A549 (cell line): ENCODE results near the gene UHRF2. TPM values are rescaled to one million over a fixed set of nuclear protein-coding genes. Genes with fewer than 3 reads are reported as not detected.

ENCODE experiments used
- ATAC-seq, 2 experiments: fragments of 200-7000 bp in 1 of 2; fragments of >200 bp in 1 of 2; cut with Nextera tagmentation in 1 of 2; cut with Tn5 transposase in 1 of 2; 3 replicates each; pipeline versions ENCODE4 v1.8.0 to v1.9.1; 2018 to 2020; ENCODE audit warnings: mild to moderate bottlenecking in 1 of 2, moderate library complexity in 1 of 2
- CTCF ChIA-PET: fragments of 300-600 bp; sonication (Branson Sonifier 250); formaldehyde crosslinking; extraction: SDS; loops from one replicate; lab custom pipeline; 2021; ENCODE audit warnings: antibody characterized with exemption, inconsistent platforms; lab: Yijun Ruan, JAX
- POLR2A ChIA-PET: fragments of 350-600 bp; formaldehyde crosslinking; extraction: SDS; loops from one replicate; lab custom pipeline; 2021; ENCODE audit warnings: antibody characterized with exemption, inconsistent platforms; lab: Yijun Ruan, JAX
- DNase-seq, 2 experiments: peaks; one replicate each; pipeline versions ENCODE4 v3.0.0 to v3.0.0-alpha.2; 2011 to 2016; ENCODE audit warnings: low read depth in 1 of 2, low spot score in 1 of 2
- FAIRE-seq: peaks from 2 replicates; lab custom pipeline; 2011; peaks lifted over from hg19 to GRCh38; lab: Jason Lieb, UNC
- H3K27ac ChIP-seq, 2 experiments: fragments of >200 bp; sonication (Bioruptor Twin); formaldehyde crosslinking; 3 replicates each; pipeline ENCODE4 v1.5.1; 2016 to 2017
- H3K4me1 ChIP-seq: fragments of >200 bp; sonication (Bioruptor Twin); formaldehyde crosslinking; 3 replicates; pipeline ENCODE4 v1.6.1; 2016
- H3K4me2 ChIP-seq: fragments of >200 bp; sonication (Bioruptor Twin); formaldehyde crosslinking; 3 replicates; pipeline ENCODE4 v1.6.1; 2016
- H3K4me3 ChIP-seq: fragments of >200 bp; sonication (Bioruptor Twin); formaldehyde crosslinking; 3 replicates; pipeline ENCODE4 v1.5.1; 2016
- H3K9me3 ChIP-seq: fragments of >200 bp; sonication (Bioruptor Twin); formaldehyde crosslinking; 3 replicates; pipeline ENCODE4 v1.6.1; 2016
- CBX2 ChIP-seq: fragments of 200-600 bp; sonication (generic); IDR thresholded peaks from 2 replicates; pipeline ENCODE4 v1.6.1; 2016; ENCODE audit warnings: low read depth, mild to moderate bottlenecking, borderline replicate concordance
- CEBPB ChIP-seq, 2 experiments: fragments of >200 bp in 1 of 2; sonication (Bioruptor Twin) in 1 of 2; formaldehyde crosslinking in 1 of 2; IDR thresholded peaks; 2 replicates each; pipeline ENCODE4 v1.6.1; 2012 to 2016
- CHD4 ChIP-seq: fragments of 200-600 bp; sonication (generic); IDR thresholded peaks from 2 replicates; pipeline ENCODE4 v1.6.1; 2016; ENCODE audit warnings: antibody characterized with exemption, mild to moderate bottlenecking, borderline replicate concordance
- EHMT2 ChIP-seq: fragments of 200-600 bp; sonication (generic); IDR thresholded peaks from 2 replicates; pipeline ENCODE4 v1.6.1; 2016; ENCODE audit warnings: antibody characterized with exemption, low read depth, mild to moderate bottlenecking, moderate library complexity
- ESRRA ChIP-seq: fragments of 150-350 bp; IDR thresholded peaks from 2 replicates; pipeline ENCODE4 v1.6.1; 2014; ENCODE audit warnings: mild to moderate bottlenecking, low read length, borderline replicate concordance
- FOSB ChIP-seq: fragments of 250-450 bp; sonication (Bioruptor Pico); IDR thresholded peaks from 2 replicates; pipeline ENCODE4 v1.5.0; 2020; ENCODE audit warnings: mild to moderate bottlenecking, moderate library complexity
- FOXS1 ChIP-seq: fragments of 250-450 bp; sonication (Bioruptor Pico); IDR thresholded peaks from 2 replicates; pipeline ENCODE4 v1.5.0; 2020; ENCODE audit warnings: mild to moderate bottlenecking, moderate library complexity
- GATA3 ChIP-seq: IDR thresholded peaks from 2 replicates; pipeline ENCODE4 v1.6.1; 2012; ENCODE audit warnings: borderline replicate concordance
- HMGXB4 ChIP-seq: fragments of 250-450 bp; sonication (Bioruptor Pico); IDR thresholded peaks from 2 replicates; pipeline ENCODE4 v1.5.0; 2021; ENCODE audit warnings: mild to moderate bottlenecking, moderate library complexity, borderline replicate concordance
- HOXA7 ChIP-seq: fragments of 250-450 bp; sonication (Bioruptor Pico); IDR thresholded peaks from 2 replicates; pipeline ENCODE4 v1.5.0; 2020; ENCODE audit warnings: mild to moderate bottlenecking, moderate library complexity
- KDM1A ChIP-seq: fragments of 200-600 bp; sonication (generic); IDR thresholded peaks from 2 replicates; pipeline ENCODE4 v1.6.1; 2016; ENCODE audit warnings: low read depth, mild to moderate bottlenecking
- RAD21 ChIP-seq, 2 experiments: fragments of >200 bp in 1 of 2; sonication (Bioruptor Twin) in 1 of 2; formaldehyde crosslinking in 1 of 2; IDR thresholded peaks in 1 of 2; conservative IDR thresholded peaks in 1 of 2; 2 replicates in 1 of 2; 3 replicates in 1 of 2; pipeline ENCODE4 v1.6.1; 2012 to 2018; ENCODE audit warnings: inconsistent platforms in 1 of 2
- RARB ChIP-seq: fragments of 250-450 bp; sonication (Bioruptor Pico); IDR thresholded peaks from 2 replicates; pipeline ENCODE4 v1.8.0; 2021; ENCODE audit warnings: mild to moderate bottlenecking, moderate library complexity
- RCOR1 ChIP-seq: fragments of 150-350 bp; IDR thresholded peaks from 2 replicates; pipeline ENCODE4 v1.6.1; 2014; ENCODE audit warnings: antibody characterized with exemption, low read length, low read depth
- RFX5 ChIP-seq: fragments of 450-650 bp; IDR thresholded peaks from 2 replicates; pipeline ENCODE4 v1.7.1; 2014; ENCODE audit warnings: antibody characterized with exemption, mild to moderate bottlenecking, moderate library complexity
- SREBF2 ChIP-seq: fragments of 450-650 bp; IDR thresholded peaks from 2 replicates; pipeline ENCODE4 v1.6.1; 2014; ENCODE audit warnings: mild to moderate bottlenecking, moderate library complexity
- TFCP2L1 ChIP-seq: fragments of 250-450 bp; sonication (Bioruptor Pico); IDR thresholded peaks from 2 replicates; pipeline ENCODE4 v1.5.0; 2021; ENCODE audit warnings: mild to moderate bottlenecking
- USF2 ChIP-seq: fragments of 450-650 bp; IDR thresholded peaks from 2 replicates; pipeline ENCODE4 v1.6.1; 2014; ENCODE audit warnings: antibody characterized with exemption
- ZFP36 ChIP-seq: fragments of 450-650 bp; IDR thresholded peaks from 2 replicates; pipeline ENCODE4 v1.6.1; 2014; ENCODE audit warnings: borderline replicate concordance; ENCODE audit not compliant: partially characterized antibody
- ZNF302 ChIP-seq: fragments of 250-450 bp; sonication (Bioruptor Pico); IDR thresholded peaks from 2 replicates; pipeline ENCODE4 v1.9.0; 2021; ENCODE audit warnings: inconsistent platforms, mild to moderate bottlenecking, moderate library complexity
- WGBS: methylation state at CpG from one replicate; pipeline ENCODE4 v1.1.6; 2017; ENCODE audit errors: missing lambda C conversion rate; 5-methylcytosine and 5-hydroxymethylcytosine counted together
- polyA plus RNA-seq, 4 experiments: library from polyadenylated mRNA; depleted of rRNA in 3 of 4; stranded (reverse); fragments of >200 nt; fragmentation: RNase III in 1 of 4; extraction: RNeasy Plus Mini Kit Qiagen cat#74134 plus additional on column Dnase treatment in 1 of 4; gene quantifications; 2 replicates in 3 of 4; 3 replicates in 1 of 4; pipeline ENCODE4 v1.2.3, GENCODE V29; 2011 to 2017

UHRF2 gene
- polyA plus RNA-seq, 2 of the 4 experiments (the other 2 are of a cell fraction): 28.6 to 74.3 TPM

- no peak for TF ChIP-seq FOSB
- TF ChIP-seq CEBPB (IDR thresholded peaks at IDR 0.05): no peak
- TF ChIP-seq GATA3: no peak
- TF ChIP-seq RAD21 (conservative IDR thresholded peaks at IDR 0.05 in 1 of 2, IDR thresholded peaks at IDR 0.05 in 1 of 2): 0 out of 5 replicates have a peak, but pooled peaks of 1 of the 2 experiments have one; percentile 9
- H3K27ac ChIP-seq: no peak overlapping the region
- H3K9me3 ChIP-seq: no peaks in the 10 kb centered on the region
- FAIRE-seq (no peak), ATAC-seq (peak in 1 of 2 experiments; percentile 55; a peak in 2 of 6 replicates), DNase-seq (peak in 1 of 2 experiments; percentile 29)
- no peaks in the 10 kb centered on the region for H3K4me1 ChIP-seq
- H3K4me2 ChIP-seq: no peak overlapping the region
- ChIA-PET CTCF (interaction anchor here (0.8 to 2.7 kb wide), 4 partner anchors 11 to 135 kb away, joined by 3 to 6 read pairs (median 3); no protein-coding TSS in a partner anchor), POLR2A (interaction anchor here (0.6 to 1.1 kb wide), 2 partner anchors 53 to 74 kb away, joined by 4 to 7 read pairs; no protein-coding TSS in a partner anchor)
- 90% methylated on average over 7 of the region's 7 CpGs for WGBS
- no peak overlapping the region for H3K4me3 ChIP-seq
These were observed 75.4 kb downstream of the UHRF2 start for GRCh38 chr9:6488395-6488794.

GRCh38 chr9:6489099-6489498 is 76.1 kb downstream of the UHRF2 start:
- DNase-seq: no peak
- TF ChIP-seq HOXA7 (CRISPR knock-in tag): no peak
- no peak for TF ChIP-seq TFCP2L1
- no peak for TF ChIP-seq EHMT2
- TF ChIP-seq FOXS1 (CRISPR knock-in tag): no peak
- no peak for TF ChIP-seq CEBPB (IDR thresholded peaks at IDR 0.05)
- no peak for TF ChIP-seq ESRRA
- no peak for TF ChIP-seq KDM1A
- no peak for TF ChIP-seq CHD4
- TF ChIP-seq ZFP36: no peak
- TF ChIP-seq CBX2: no peak
- TF ChIP-seq USF2: no peak
- no peak for TF ChIP-seq HMGXB4 (CRISPR knock-in tag)
- TF ChIP-seq RARB: no peak
- no peak for TF ChIP-seq ZNF302 (CRISPR knock-in tag)
- TF ChIP-seq RCOR1: no peak
- Histone ChIP-seq H3K4me3 (no peak overlapping the region), H3K4me2 (no peak overlapping the region), H3K4me1 (no peaks in the 10 kb centered on the region), H3K9me3 (no peaks in the 10 kb centered on the region), H3K27ac (no peak overlapping the region)
- WGBS: 89% methylated on average over 1 of the region's 1 CpG
- no peak for ATAC-seq
- FAIRE-seq: no peak
- POLR2A ChIA-PET: interaction anchor here (0.6 to 1.1 kb wide), 2 partner anchors 54 to 75 kb away, joined by 4 to 7 read pairs; no protein-coding TSS in a partner anchor
- CTCF ChIA-PET: interaction anchor here (1.0 to 2.7 kb wide), 2 partner anchors 10 to 136 kb away, joined by 4 to 6 read pairs; no protein-coding TSS in a partner anchor

- FAIRE-seq (no peak), ATAC-seq (no peak), DNase-seq (no peak)
- no peak overlapping the region for H3K27ac ChIP-seq
- no peak overlapping the region for H3K4me2 ChIP-seq
- ChIA-PET CTCF (interaction anchor here (0.6 kb wide), 1 partner anchor 13 kb away, joined by 3 read pairs; no protein-coding TSS in a partner anchor), POLR2A (no interaction called here)
- TF ChIP-seq RFX5 (no peak), SREBF2 (no peak)
- H3K4me3 ChIP-seq: no peak overlapping the region
- H3K9me3 ChIP-seq: no peaks in the 10 kb centered on the region
- H3K4me1 ChIP-seq: no peaks in the 10 kb centered on the region
- WGBS: 94% methylated on average over 2 of the region's 2 CpGs
These were observed 77.9 kb downstream of the UHRF2 start for GRCh38 chr9:6490863-6491262.
